ENCODE measurements around the gene MUC4. TPM values are rescaled to one million over a fixed set of nuclear protein-coding genes. Genes with fewer than 3 reads are reported as not detected.
"Not testable (repeated sequence)": the region's sequence is repeated elsewhere in the genome, so short reads cannot be mapped to it uniquely, and the experiment has no call there.

MUC4 gene
- total RNA-seq, 1 experiment from 2014 or later, result 0.36 TPM

DNA sequence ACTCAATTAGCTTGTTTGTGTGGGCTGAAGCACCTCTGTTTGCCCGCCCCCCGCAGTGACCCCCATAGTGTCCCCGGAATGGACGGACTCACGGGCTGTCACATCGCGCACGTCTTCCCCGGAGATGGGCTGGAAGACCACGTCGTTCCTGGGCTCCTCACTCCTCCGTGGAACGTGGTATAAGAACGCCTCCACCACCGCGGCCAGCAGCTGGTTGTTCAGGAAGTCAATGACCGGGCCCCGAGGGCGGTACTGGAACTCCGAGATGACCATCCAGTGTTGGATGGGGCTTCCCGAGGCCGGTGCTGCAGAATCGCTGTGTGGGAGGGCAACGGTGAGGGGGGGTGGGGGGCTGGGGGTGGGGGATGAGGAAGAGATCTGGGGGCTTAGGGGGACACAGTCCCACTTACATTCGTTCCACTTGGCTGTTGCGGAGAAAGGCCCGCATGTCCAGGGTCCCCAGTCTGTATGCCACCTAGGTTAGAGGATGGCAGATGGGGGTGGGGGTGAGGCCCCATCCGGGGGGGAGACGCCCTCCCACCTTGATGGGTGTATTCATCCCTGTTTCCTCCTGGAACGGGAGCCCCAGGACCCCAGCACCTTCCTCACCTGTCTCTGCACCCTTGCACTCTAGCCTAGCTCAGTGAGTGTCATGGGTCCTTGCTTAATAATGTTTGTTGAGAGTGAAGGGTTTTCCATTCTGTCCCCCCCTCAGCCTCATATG lies 60.8 kb downstream of the MUC4 start:
- no peaks in the 10 kb centered on the region for H3K36me3 ChIP-seq (ENCODE audit: control insufficient read depth, insufficient read depth, low read length)
- no peaks in the 10 kb centered on the region for H3K9me3 ChIP-seq
- Mint-ChIP-seq H3K4me3 (ENCODE audit: unreplicated experiment) (no peak overlapping the region), H3K27ac (ENCODE audit: unreplicated experiment) (no peak overlapping the region), H3K36me3 (ENCODE audit: insufficient read depth, unreplicated experiment) (no peaks in the 10 kb centered on the region), H3K4me1 (ENCODE audit: low read depth, unreplicated experiment) (no peaks in the 10 kb centered on the region), H3K27me3 (ENCODE audit: insufficient read depth, unreplicated experiment) (no peaks in the 10 kb centered on the region), H3K9me3 (ENCODE audit: unreplicated experiment) (no peaks in the 10 kb centered on the region)
- ChIA-PET CTCF (no interaction called here), POLR2A (no interaction called here)
- H3K4me1 ChIP-seq, result peaks cover 12% of the 10 kb centered on the region
- TF ChIP-seq CTCF (IDR thresholded peaks at IDR 0.05; ENCODE audit: insufficient read depth in 1 of 2, low read depth in 1 of 2, low read length in 1 of 2, severe bottlenecking in 1 of 2, unreplicated experiment in 1 of 2), result no peak
- DNase-seq, result no peak
- no TSS peak for BruUV-seq (replicated peaks)
- intact Hi-C loops (cut with micrococcal nuclease; ENCODE audit: unreplicated experiment), result no loop called here
- H3K4me3 ChIP-seq (ENCODE audit: low read depth, low read length), result no peak overlapping the region
- no peaks in the 10 kb centered on the region for H3K27me3 ChIP-seq (replicated peaks; ENCODE audit: control insufficient read depth, insufficient read depth, low read length)

- H3K36me3 Mint-ChIP-seq (ENCODE audit: insufficient read depth, unreplicated experiment); H3K27ac Mint-ChIP-seq (ENCODE audit: unreplicated experiment); H3K4me3 ChIP-seq (ENCODE audit: low read depth, low read length); H3K9me3 ChIP-seq; H3K4me1 Mint-ChIP-seq (ENCODE audit: low read depth, unreplicated experiment); POLR2A ChIA-PET; H3K9me3 Mint-ChIP-seq (ENCODE audit: unreplicated experiment); DNase-seq; intact Hi-C loops (cut with micrococcal nuclease; ENCODE audit: unreplicated experiment); CTCF ChIA-PET; H3K27me3 ChIP-seq (replicated peaks; ENCODE audit: control insufficient read depth, insufficient read depth, low read length); H3K36me3 ChIP-seq (ENCODE audit: control insufficient read depth, insufficient read depth, low read length); H3K27me3 Mint-ChIP-seq (ENCODE audit: insufficient read depth, unreplicated experiment); H3K4me3 Mint-ChIP-seq (ENCODE audit: unreplicated experiment); BruUV-seq (replicated peaks): not testable (repeated sequence)
- peaks cover 12% of the 10 kb centered on the region for H3K4me1 ChIP-seq
Observed at GRCh38 chr3:195749101-195749500, 62.6 kb downstream of the MUC4 start.

GRCh38 chr3:195748661-195749060 lies 63.1 kb downstream of the MUC4 start:
- Mint-ChIP-seq H3K36me3 (ENCODE audit: insufficient read depth, unreplicated experiment) (no peaks in the 10 kb centered on the region), H3K4me3 (ENCODE audit: unreplicated experiment) (no peak overlapping the region), H3K27ac (ENCODE audit: unreplicated experiment) (no peak overlapping the region), H3K9me3 (ENCODE audit: unreplicated experiment) (no peaks in the 10 kb centered on the region), H3K4me1 (ENCODE audit: low read depth, unreplicated experiment) (peaks cover 7% of the 10 kb centered on the region), H3K27me3 (ENCODE audit: insufficient read depth, unreplicated experiment) (no peaks in the 10 kb centered on the region)
- BruUV-seq (replicated peaks), result no TSS peak
- Histone ChIP-seq H3K4me3 (ENCODE audit: low read depth, low read length) (no peak overlapping the region), H3K36me3 (ENCODE audit: control insufficient read depth, insufficient read depth, low read length) (no peaks in the 10 kb centered on the region), H3K9me3 (no peaks in the 10 kb centered on the region), H3K27me3 (replicated peaks; ENCODE audit: control insufficient read depth, insufficient read depth, low read length) (no peaks in the 10 kb centered on the region), H3K4me1 (peaks cover 12% of the 10 kb centered on the region)
- DNase-seq, result no peak
- ChIA-PET POLR2A (no interaction called here), CTCF (no interaction called here)
- intact Hi-C loops (cut with micrococcal nuclease; ENCODE audit: unreplicated experiment), result no loop called here
- TF ChIP-seq CTCF (IDR thresholded peaks at IDR 0.05; ENCODE audit: insufficient read depth in 1 of 2, low read depth in 1 of 2, low read length in 1 of 2, severe bottlenecking in 1 of 2, unreplicated experiment in 1 of 2), result no peak

Measured in Caco-2 (cell line).